Fibroblast of villous mesenchyme (primary cell): Measurements from ENCODE around the gene RBBP4. TPM values are rescaled to one million over a fixed set of nuclear protein-coding genes. Genes with fewer than 3 reads are reported as not detected.
"Not testable (repeated sequence)": the region's sequence is repeated elsewhere in the genome, so short reads cannot be mapped to it uniquely, and the experiment has no call there.

Experiments used
- DNase-seq: peaks from one replicate; pipeline ENCODE4 v3.0.0-alpha.2; 2010; ENCODE audit warnings: low read depth
- H3K4me3 ChIP-seq: 2 replicates; pipeline ENCODE4 v1.5.1; 2011; ENCODE audit warnings: low read depth, mild to moderate bottlenecking, low read length
- CTCF ChIP-seq: IDR thresholded peaks from 2 replicates; pipeline ENCODE4 v1.5.1; 2012; ENCODE audit warnings: low read depth, mild to moderate bottlenecking, low read length; ENCODE audit not compliant: insufficient read depth
- total RNA-seq: library from RNA; depleted of rRNA; stranded (reverse); fragments of >200 nt; gene quantifications from 2 replicates; pipeline ENCODE4 v1.2.3, GENCODE V29; 2012

Gene RBBP4
- total RNA-seq, 1 donor: 138 TPM

GRCh38 chr1:32626176-32626575 is 24.8 kb upstream of the RBBP4 start:
- H3K4me3 ChIP-seq: no peak overlapping the region
- DNase-seq: no peak
- TF ChIP-seq CTCF: no peak

GRCh38 chr1:32627596-32628162 is 23.3 kb upstream of the RBBP4 start:
- no peak for TF ChIP-seq CTCF
- DNase-seq: peak; percentile 73

GRCh38 chr1:32630173-32630572 is 20.8 kb upstream of the RBBP4 start:
- DNase-seq: not testable (repeated sequence)

More at GRCh38 chr1:32627596-32628162, 23.3 kb upstream of the RBBP4 start:
- no peak overlapping the region for H3K4me3 ChIP-seq

GRCh38 chr1:32632829-32633228 is 18.2 kb upstream of the RBBP4 start:
- TF ChIP-seq CTCF: no peak
- no peak for DNase-seq
- no peak overlapping the region for H3K4me3 ChIP-seq

More at GRCh38 chr1:32630173-32630572, 20.8 kb upstream of the RBBP4 start:
- not testable (repeated sequence) for H3K4me3 ChIP-seq

GRCh38 chr1:32635508-32636277 is 15.3 kb upstream of the RBBP4 start:
- DNase-seq: no peak
- no peak for TF ChIP-seq CTCF
- no peak overlapping the region for H3K4me3 ChIP-seq

- TF ChIP-seq CTCF: no peak
- no peak overlapping the region for H3K4me3 ChIP-seq
- DNase-seq: no peak
These were observed 13.9 kb upstream of the RBBP4 start for GRCh38 chr1:32636914-32637645.

- no peak for TF ChIP-seq CTCF
- no peak overlapping the region for H3K4me3 ChIP-seq
- peak; percentile 18 for DNase-seq
These were observed 11.4 kb upstream of the RBBP4 start for GRCh38 chr1:32639489-32640075.

GRCh38 chr1:32642292-32642827 is 8.6 kb upstream of the RBBP4 start:
- not testable (repeated sequence) for DNase-seq, H3K4me3 ChIP-seq
